Esophagus squamous epithelium (tissue), 5 donors: ENCODE measurements around the gene STX12. TPM values are rescaled to one million over a fixed set of nuclear protein-coding genes. Genes with fewer than 3 reads are reported as not detected.
A peak's percentile ranks its signal among the peaks of the same experiment; 100 is the strongest.

Source experiments
- DNase-seq: peaks from one replicate; lab custom pipeline; 2025; lab: John Stamatoyannopoulos, UW
- H3K27ac ChIP-seq, 4 donors: fragments of 200-600 bp; sonication (generic); one replicate each; pipeline ENCODE4 v1.5.1; 2016 to 2019; ENCODE audit warnings: mild to moderate bottlenecking in 1 of 4
- H3K27me3 ChIP-seq, 4 donors: fragments of 200-600 bp; sonication (generic); 1 replicate in 3 of 4; 2 replicates in 1 of 4; pipeline versions ENCODE4 v1.5.1 to v1.6.0; 2017 to 2021; ENCODE audit warnings: antibody characterized with exemption in 1 of 4
- H3K36me3 ChIP-seq, 3 donors: fragments of 200-600 bp; sonication (generic); one replicate each; pipeline ENCODE4 v1.5.1; 2016 to 2019
- H3K4me1 ChIP-seq, 3 donors: fragments of 200-600 bp; sonication (generic); one replicate each; pipeline ENCODE4 v1.5.1; 2017 to 2019
- H3K4me3 ChIP-seq, 4 donors: fragments of 200-600 bp; sonication (generic); 1 replicate in 3 of 4; 2 replicates in 1 of 4; pipeline ENCODE4 v1.5.1; 2016 to 2019; ENCODE audit warnings: mild to moderate bottlenecking in 2 of 4, moderate library complexity in 1 of 4
- H3K9me3 ChIP-seq, 3 donors: fragments of 200-600 bp; sonication (generic); one replicate each; pipeline ENCODE4 v1.5.1; 2016 to 2019
- POLR2A ChIP-seq, 4 donors: fragments of 450-650 bp; IDR thresholded peaks; one replicate each; pipeline ENCODE4 v1.6.1; 2017; ENCODE audit warnings: antibody characterized with exemption in 4 of 4, mild to moderate bottlenecking in 4 of 4, moderate library complexity in 3 of 4
- WGBS, 2 donors: methylation state at CpG; one replicate each; pipeline ENCODE4 v1.1.5; 2018; 5-methylcytosine and 5-hydroxymethylcytosine counted together
- intact Hi-C: fragments of 100-400 bp; cut with DNase I; formaldehyde crosslinking; loops from one replicate; pipeline ENCODE4 v1.15.0; 2022
- total RNA-seq, 4 donors: library from RNA; depleted of rRNA; stranded (reverse); fragments of >200 nt; gene quantifications; one replicate each; pipeline ENCODE4 v1.1.0, GENCODE V29; 2016
- TF ChIP-seq, protein P1 (sequence below), 6 experiments: fragments of 450-650 bp in 4 of 6; fragments of 200-600 bp in 2 of 6; sonication (generic) in 2 of 6; IDR thresholded peaks; one replicate each; pipeline ENCODE4 v1.5.1; 2016 to 2019; ENCODE audit warnings: antibody characterized with exemption in 6 of 6, mild to moderate bottlenecking in 4 of 6, moderate library complexity in 4 of 6
- donor health status: DM: yes; HTN: yes; CAD: no.

The STX12 gene
- total RNA-seq, 4 donors from 2014 or later = 52.6 to 64.4 (median 56.8) TPM

DNA sequence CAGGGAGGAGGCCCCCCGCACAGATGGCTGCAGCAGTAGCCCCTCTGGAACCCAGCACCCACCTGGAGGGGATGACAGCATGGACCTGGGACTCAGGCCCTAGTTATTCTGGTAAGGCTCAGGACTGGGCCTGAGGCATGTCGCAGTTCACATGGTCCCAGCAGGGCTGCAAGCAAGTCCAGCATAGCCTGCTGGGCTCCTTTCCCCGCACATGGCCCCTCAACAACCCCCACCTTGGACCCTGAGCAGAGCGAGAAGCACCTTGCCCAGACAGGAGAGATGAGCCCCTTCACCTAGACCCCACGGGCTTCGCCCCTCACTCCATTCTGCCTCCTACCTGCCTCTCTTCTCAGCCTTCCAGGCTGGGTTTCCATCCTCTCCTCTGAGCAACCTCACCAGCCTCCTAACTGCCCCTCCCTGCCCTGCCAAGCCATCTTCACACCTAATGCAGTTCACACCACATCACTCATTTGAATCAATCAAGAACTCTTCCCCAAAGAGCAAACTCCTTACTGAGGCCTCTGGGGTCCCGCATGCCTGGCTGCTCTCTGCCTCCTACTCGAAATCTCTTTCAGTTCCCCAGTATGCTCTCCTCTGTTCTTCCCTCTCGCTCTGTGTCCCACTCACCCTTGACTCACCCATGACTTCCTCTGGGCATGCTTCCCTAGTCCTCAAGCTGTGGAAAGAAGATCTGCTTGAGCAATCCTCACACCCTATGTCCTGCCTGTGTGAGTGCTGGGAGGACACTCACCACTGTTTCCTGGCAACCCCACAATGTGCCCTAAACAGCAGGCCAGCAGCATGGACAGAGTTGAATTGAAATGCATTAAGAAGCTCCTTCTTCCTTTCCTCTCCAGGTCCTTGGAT is 89.9 kb downstream of the STX12 start:
- TF ChIP-seq, protein P1, sequence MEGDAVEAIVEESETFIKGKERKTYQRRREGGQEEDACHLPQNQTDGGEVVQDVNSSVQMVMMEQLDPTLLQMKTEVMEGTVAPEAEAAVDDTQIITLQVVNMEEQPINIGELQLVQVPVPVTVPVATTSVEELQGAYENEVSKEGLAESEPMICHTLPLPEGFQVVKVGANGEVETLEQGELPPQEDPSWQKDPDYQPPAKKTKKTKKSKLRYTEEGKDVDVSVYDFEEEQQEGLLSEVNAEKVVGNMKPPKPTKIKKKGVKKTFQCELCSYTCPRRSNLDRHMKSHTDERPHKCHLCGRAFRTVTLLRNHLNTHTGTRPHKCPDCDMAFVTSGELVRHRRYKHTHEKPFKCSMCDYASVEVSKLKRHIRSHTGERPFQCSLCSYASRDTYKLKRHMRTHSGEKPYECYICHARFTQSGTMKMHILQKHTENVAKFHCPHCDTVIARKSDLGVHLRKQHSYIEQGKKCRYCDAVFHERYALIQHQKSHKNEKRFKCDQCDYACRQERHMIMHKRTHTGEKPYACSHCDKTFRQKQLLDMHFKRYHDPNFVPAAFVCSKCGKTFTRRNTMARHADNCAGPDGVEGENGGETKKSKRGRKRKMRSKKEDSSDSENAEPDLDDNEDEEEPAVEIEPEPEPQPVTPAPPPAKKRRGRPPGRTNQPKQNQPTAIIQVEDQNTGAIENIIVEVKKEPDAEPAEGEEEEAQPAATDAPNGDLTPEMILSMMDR (IDR thresholded peaks at IDR 0.05) = no peak
- TF ChIP-seq POLR2A (IDR thresholded peaks at IDR 0.05) = peak in 1 of 4 donors; percentile 56
- Histone ChIP-seq H3K36me3 (no peaks in the 10 kb centered on the region), H3K27ac (peak overlapping the region; percentile 70 to 83 (median 78)), H3K4me3 (no peak overlapping the region), H3K27me3 (no peaks in the 10 kb centered on the region), H3K4me1 (peaks cover 15 to 38% (median 24%) of the 10 kb centered on the region in 3 donors), H3K9me3 (no peaks in the 10 kb centered on the region)
- no peak for DNase-seq
- intact Hi-C loops = no loop called here
- WGBS, 2 donors = 72 to 75% methylated on average over 7 to 9 of the region's 9 CpGs

DNA sequence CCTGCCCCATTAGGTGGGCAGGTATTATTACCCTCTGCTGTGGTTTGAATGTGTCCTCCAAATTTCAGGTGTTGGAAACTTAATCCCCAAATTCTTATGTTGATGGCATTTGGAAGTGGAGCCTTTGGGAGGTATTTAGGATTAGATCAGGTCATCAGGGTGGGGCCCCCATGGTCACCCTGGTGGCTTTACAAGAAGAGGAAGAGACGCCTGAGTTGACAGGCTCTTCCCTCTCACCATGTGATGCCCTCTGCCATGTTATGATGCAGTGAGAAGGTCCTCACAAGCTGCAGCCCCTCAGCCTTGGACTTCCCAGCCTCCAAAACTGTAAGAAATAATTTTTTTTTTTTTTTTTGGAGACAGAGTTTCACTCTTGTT is 90.5 kb downstream of the STX12 start:
- Histone ChIP-seq H3K4me1 (peaks cover 10 to 38% (median 26%) of the 10 kb centered on the region in 3 donors), H3K27ac (peak overlapping the region; percentile 70 to 83 (median 78)), H3K9me3 (no peaks in the 10 kb centered on the region), H3K36me3 (no peaks in the 10 kb centered on the region), H3K27me3 (no peaks in the 10 kb centered on the region), H3K4me3 (no peak overlapping the region)
- no peak for TF ChIP-seq POLR2A (IDR thresholded peaks at IDR 0.05)
- TF ChIP-seq, protein P1 (IDR thresholded peaks at IDR 0.05) = no peak
- intact Hi-C loops = no loop called here
- 64 to 100% methylated on average over 1 of the region's 1 CpG for WGBS, 2 donors
- DNase-seq = no peak

- peaks cover 10 to 43% (median 35%) of the 10 kb centered on the region in 3 donors for H3K4me1 ChIP-seq
- intact Hi-C loops = no loop called here
- no peak for DNase-seq
- TF ChIP-seq, protein P1 (IDR thresholded peaks at IDR 0.05) = no peak
- peak overlapping the region; percentile 70 to 83 (median 78) for H3K27ac ChIP-seq
- peak overlapping the region in 1 of 4 donors; percentile 8 for H3K4me3 ChIP-seq
- WGBS, 2 donors = 0 to 40% methylated on average over 1 to 5 of the region's 8 CpGs
- no peaks in the 10 kb centered on the region for H3K9me3 ChIP-seq
- H3K36me3 ChIP-seq = no peaks in the 10 kb centered on the region
- no peaks in the 10 kb centered on the region for H3K27me3 ChIP-seq
Measured at GRCh38 chr1:27864264-27864895, 91.4 kb downstream of the STX12 start.

GRCh38 chr1:27865821-27866220 is 92.8 kb downstream of the STX12 start:
- H3K27me3 ChIP-seq = no peaks in the 10 kb centered on the region
- DNase-seq = no peak
- no peak overlapping the region for H3K27ac ChIP-seq
- H3K4me3 ChIP-seq = no peak overlapping the region
- no peaks in the 10 kb centered on the region for H3K36me3 ChIP-seq
- H3K9me3 ChIP-seq = no peaks in the 10 kb centered on the region
- H3K4me1 ChIP-seq = peaks cover 10 to 49% (median 36%) of the 10 kb centered on the region in 3 donors
- intact Hi-C loops = no loop called here
- 85 to 94% methylated on average over 7 to 10 of the region's 10 CpGs for WGBS, 2 donors
- TF ChIP-seq, protein P1 (IDR thresholded peaks at IDR 0.05) = no peak
- TF ChIP-seq POLR2A (IDR thresholded peaks at IDR 0.05) = no peak

DNA sequence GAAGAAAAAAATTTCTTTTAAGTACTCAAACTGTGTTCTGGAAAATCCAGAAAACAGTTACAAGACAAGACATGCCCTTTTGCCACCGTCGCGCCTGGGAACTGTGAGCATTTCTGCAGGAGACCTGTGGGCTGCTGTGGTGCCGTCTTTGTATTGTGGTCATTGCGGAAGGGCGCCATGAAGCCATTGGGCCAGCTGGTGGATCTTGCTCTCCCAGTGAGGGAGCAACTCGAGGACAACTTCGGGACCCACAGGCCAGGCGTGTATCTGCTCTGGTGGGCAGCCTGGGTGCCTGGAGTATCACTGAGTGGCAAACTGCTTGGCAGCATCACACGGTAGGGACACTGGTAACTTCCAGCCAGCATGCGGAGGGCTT is 95.5 kb downstream of the STX12 start:
- no peaks in the 10 kb centered on the region for H3K36me3 ChIP-seq
- 58 to 67% methylated on average over 9 of the region's 11 CpGs for WGBS, 2 donors
- H3K27ac ChIP-seq = peak overlapping the region in 3 of 4 donors; percentile 51 to 83 (median 65)
- TF ChIP-seq, protein P1 (IDR thresholded peaks at IDR 0.05) = no peak
- TF ChIP-seq POLR2A (IDR thresholded peaks at IDR 0.05) = no peak
- H3K4me1 ChIP-seq = peaks cover 4 to 52% (median 32%) of the 10 kb centered on the region in 3 donors
- H3K4me3 ChIP-seq = peak overlapping the region in 1 of 4 donors; percentile 23
- intact Hi-C loops = no loop called here
- H3K9me3 ChIP-seq = no peaks in the 10 kb centered on the region
- H3K27me3 ChIP-seq = no peaks in the 10 kb centered on the region
- no peak for DNase-seq
